Tongue (tissue), 3 donors: Measurements from ENCODE around the gene EPG5. TPM values are rescaled to one million over a fixed set of nuclear protein-coding genes. Genes with fewer than 3 reads are reported as not detected.

Experiments used
- DNase-seq: peaks from one replicate; pipeline ENCODE4 v3.0.0-alpha.2; 2015
- small RNA-seq: library from RNA; depleted of rRNA; stranded (forward); fragments of <200 nt; gene quantifications from one replicate; pipeline ENCODE3, GENCODE V24; 2014; ENCODE audit warnings: low replicate concordance
- total RNA-seq: library from RNA; depleted of rRNA; stranded (reverse); fragments of >200 nt; gene quantifications from one replicate; pipeline ENCODE4 v1.2.3, GENCODE V29; 2014

The EPG5 gene
- total RNA-seq, 1 donor from 2014 or later: 38.8 TPM

- no peak for DNase-seq
Measured at GRCh38 chr18:45801416-45802004, 165.6 kb downstream of the EPG5 start.

Small RNAs within 50 kb of the gene (small RNA-seq; reads per million reads assigned to genes)
- not detected for gene RN7SKP26

Other genes with a start within 250 kb of the EPG5 start
- 4.0 TPM for gene SLC14A1, start 243.1 kb downstream of the EPG5 start, total RNA-seq
- gene SIGLEC15, start 141.7 kb downstream of the EPG5 start, total RNA-seq: not detected
- gene PSTPIP2, start 104.9 kb upstream of the EPG5 start, total RNA-seq: 3.8 TPM
- gene ATP5F1A, start 131.0 kb upstream of the EPG5 start, total RNA-seq: 1,148 TPM
- gene HAUS1, start 137.1 kb upstream of the EPG5 start, total RNA-seq: 56.6 TPM